ENCODE measurements around the gene APEX1. TPM values are rescaled to one million over a fixed set of nuclear protein-coding genes. Genes with fewer than 3 reads are reported as not detected.

Gene APEX1
- total and polyA plus RNA-seq, 9 donors = 60.0 to 205 (median 182) TPM

DNA sequence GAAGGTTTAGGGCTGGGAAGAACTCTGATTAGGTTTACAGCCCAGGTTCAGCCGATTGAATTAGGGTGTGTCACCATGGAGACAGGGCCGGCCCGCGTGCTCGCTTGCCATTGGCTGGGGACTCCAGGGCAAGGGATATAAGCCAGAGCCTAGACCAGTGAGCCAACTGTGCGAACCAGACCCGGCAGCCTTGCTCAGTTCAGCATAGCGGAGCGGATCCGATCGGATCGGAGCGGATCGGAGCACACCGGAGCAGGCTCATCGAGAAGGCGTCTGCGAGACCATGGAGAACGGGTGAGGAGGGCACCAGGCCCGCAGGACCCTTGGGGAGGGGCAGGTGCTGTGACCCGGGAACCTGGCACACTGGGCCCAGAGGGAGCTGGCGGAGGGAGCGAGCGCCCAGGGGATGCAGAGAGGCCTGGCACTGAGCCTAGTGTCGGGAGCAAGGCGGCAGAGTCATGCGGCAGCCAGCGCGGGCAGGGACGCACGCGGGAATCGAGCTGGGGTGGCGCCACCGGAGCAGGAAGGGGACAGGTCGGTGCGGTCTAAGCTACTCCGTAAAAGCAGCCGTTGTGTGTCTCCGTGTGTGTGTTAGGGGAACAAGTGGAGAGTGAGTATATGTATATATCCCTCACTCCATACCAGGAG, 14.3 kb downstream of the APEX1 start, which contains the start of gene PNP:
PNP (plus strand) TSS at position 165 of the 648 bp plus-strand sequence; CDS start at position 284, 119 bp downstream.
- WGBS (ENCODE audit: insufficient coverage) = under 1% methylated on average over 33 of the region's 40 CpGs

DNA sequence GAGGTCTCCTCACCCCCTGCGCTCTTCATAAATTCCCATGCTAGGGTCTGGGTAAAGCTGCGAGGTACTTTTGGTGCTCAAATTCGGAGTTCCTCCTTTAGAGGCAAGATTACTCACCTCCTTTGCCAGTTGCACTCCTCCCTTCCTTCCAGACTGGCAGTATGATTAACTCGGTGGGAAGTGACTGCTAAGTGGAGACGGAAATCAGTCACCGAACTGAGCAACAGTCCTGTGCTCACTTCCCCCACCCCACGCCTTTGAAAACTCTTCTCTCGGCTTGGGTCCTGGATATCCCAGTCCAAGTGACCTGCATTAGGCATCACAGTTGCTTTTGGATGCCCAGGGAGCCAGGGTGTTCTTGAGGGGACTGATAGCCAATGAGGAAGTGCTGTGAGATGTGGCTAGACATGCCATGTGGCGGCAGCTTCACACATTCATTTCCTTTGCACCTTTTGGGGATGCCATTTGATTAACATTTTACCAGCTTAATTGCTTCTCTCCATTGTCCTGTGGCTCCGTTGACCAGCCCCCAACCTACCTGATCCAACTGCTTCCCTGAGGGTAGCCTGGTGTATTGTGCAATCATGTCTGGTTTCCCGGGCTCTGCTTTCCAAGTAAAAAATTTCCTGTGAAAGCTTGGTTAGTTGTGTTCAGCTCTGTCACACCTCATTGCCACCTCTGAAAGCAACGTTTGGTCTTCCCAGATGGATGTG, 15.0 kb downstream of the APEX1 start:
- Histone ChIP-seq H3K27ac (ENCODE audit: low read length) (peak overlapping the region; percentile 76), H3K4me3 (ENCODE audit: low read length) (peak overlapping the region; percentile 50), H3K9me3 (replicated peaks; ENCODE audit: control insufficient read depth, low read depth, low read length) (no peaks in the 10 kb centered on the region), H3K4me1 (ENCODE audit: control insufficient read depth, insufficient read depth, low read length) (peaks cover 17% of the 10 kb centered on the region), H3K36me3 (ENCODE audit: control insufficient read depth, insufficient read depth, low read length) (peaks cover 2% of the 10 kb centered on the region), H3K27me3 (ENCODE audit: control insufficient read depth, insufficient read depth, low read length) (peaks cover 12% of the 10 kb centered on the region)
- peak; percentile 35 for DNase-seq
- WGBS (ENCODE audit: insufficient coverage) = 0% methylated on average over 2 of the region's 12 CpGs

More for the DNA sequence above, 14.3 kb downstream of the APEX1 start, which contains the start of gene PNP:
- peak within 1 kb of the TSS; percentile 76 for H3K27ac ChIP-seq (ENCODE audit: low read length)
- peaks cover 12% of the 10 kb centered on the region for H3K27me3 ChIP-seq (ENCODE audit: control insufficient read depth, insufficient read depth, low read length)
- peaks cover 17% of the 10 kb centered on the region for H3K4me1 ChIP-seq (ENCODE audit: control insufficient read depth, insufficient read depth, low read length)
- peak within 1 kb of the TSS; percentile 50 for H3K4me3 ChIP-seq (ENCODE audit: low read length)
- H3K36me3 ChIP-seq (ENCODE audit: control insufficient read depth, insufficient read depth, low read length) = peaks cover 2% of the 10 kb centered on the region
- peak; percentile 77 for DNase-seq
- no peaks in the 10 kb centered on the region for H3K9me3 ChIP-seq (replicated peaks; ENCODE audit: control insufficient read depth, low read depth, low read length)

DNA sequence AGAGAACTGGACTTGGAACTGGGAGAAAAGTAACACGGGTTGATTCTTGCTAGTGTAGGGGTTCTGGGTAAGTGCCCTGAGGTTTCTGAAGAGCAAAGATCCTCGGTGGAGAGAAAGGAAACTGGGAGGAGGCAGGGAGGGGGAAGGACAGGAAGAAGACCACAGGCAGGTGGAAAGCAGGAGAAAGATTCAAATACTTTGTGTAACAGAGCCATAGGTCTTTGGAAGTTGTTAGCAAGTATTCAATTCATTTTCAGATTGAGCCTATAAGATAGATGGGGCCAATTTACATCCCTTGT, 15.5 kb downstream of the APEX1 start:
- peaks cover 17% of the 10 kb centered on the region for H3K4me1 ChIP-seq (ENCODE audit: control insufficient read depth, insufficient read depth, low read length)
- H3K9me3 ChIP-seq (replicated peaks; ENCODE audit: control insufficient read depth, low read depth, low read length) = no peaks in the 10 kb centered on the region
- no peak for DNase-seq
- WGBS (ENCODE audit: insufficient coverage) = 0% methylated on average over 2 of the region's 2 CpGs
- H3K4me3 ChIP-seq (ENCODE audit: low read length) = no peak overlapping the region
- H3K36me3 ChIP-seq (ENCODE audit: control insufficient read depth, insufficient read depth, low read length) = peaks cover 2% of the 10 kb centered on the region
- no peak overlapping the region for H3K27ac ChIP-seq (ENCODE audit: low read length)
- peaks cover 12% of the 10 kb centered on the region for H3K27me3 ChIP-seq (ENCODE audit: control insufficient read depth, insufficient read depth, low read length)

DNA sequence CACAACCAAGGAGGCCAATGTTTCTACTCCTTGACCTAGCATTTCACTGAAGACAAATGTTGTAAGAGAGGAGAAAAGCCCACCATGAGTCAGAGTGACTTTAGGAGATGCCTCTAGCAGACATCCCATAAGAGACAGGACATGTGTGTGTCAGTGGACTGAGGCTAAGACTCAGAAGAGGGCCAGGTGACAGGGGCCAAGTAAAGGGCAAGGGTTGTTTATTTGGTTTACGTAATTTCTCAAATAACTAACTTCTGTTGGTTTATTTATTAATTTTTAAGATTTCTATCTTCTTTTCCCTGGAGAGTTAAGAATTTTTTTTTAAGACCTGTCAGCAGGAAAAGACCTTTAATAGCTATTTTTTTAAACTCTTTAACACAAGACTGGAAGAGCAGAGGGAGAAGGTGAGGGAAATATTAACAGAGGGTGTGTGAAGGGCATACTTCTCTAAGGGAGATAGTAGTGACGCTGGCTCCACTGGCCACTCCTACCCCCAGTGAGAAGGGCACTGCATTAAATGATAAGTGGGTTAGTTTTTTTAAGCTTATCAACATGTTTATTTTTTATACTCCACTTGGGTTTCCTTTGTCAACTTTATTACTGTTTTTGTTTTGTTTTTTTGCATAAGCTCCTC, 17.6 kb downstream of the APEX1 start:
- peaks cover 21% of the 10 kb centered on the region for H3K4me1 ChIP-seq (ENCODE audit: control insufficient read depth, insufficient read depth, low read length)
- WGBS (ENCODE audit: insufficient coverage) = no CpG with 5 or more reads among the region's 2 CpGs
- H3K36me3 ChIP-seq (ENCODE audit: control insufficient read depth, insufficient read depth, low read length) = peaks cover 9% of the 10 kb centered on the region

DNA sequence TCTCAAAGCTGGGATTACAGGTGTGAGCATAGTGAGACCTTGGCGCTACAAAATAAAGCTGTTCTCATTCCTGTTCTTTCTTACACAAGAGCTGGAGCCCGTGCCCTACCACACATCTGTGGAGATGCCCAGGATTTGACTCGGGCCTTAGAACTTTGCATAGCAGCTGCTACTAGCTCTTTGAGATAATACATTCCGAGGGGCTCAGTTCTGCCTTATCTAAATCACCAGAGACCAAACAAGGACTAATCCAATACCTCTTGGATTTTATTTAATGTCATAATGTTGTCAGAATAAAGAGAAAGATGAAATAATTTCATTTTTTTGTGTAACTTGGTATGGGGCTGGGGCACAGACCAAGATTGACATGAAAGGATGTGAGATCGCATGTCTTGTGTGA, 21.8 kb downstream of the APEX1 start:
- 97% methylated on average over 2 of the region's 5 CpGs for WGBS (ENCODE audit: insufficient coverage)
- Histone ChIP-seq H3K9me3 (replicated peaks; ENCODE audit: control insufficient read depth, low read depth, low read length) (no peaks in the 10 kb centered on the region), H3K27me3 (ENCODE audit: control insufficient read depth, insufficient read depth, low read length) (no peaks in the 10 kb centered on the region), H3K4me1 (ENCODE audit: control insufficient read depth, insufficient read depth, low read length) (peaks cover 3% of the 10 kb centered on the region), H3K4me3 (ENCODE audit: low read length) (no peak overlapping the region), H3K27ac (ENCODE audit: low read length) (no peak overlapping the region), H3K36me3 (ENCODE audit: control insufficient read depth, insufficient read depth, low read length) (peaks cover 9% of the 10 kb centered on the region)
- no peak for DNase-seq

More for the DNA sequence above, 17.6 kb downstream of the APEX1 start:
- no peak overlapping the region for H3K4me3 ChIP-seq (ENCODE audit: low read length)
- no peak overlapping the region for H3K27ac ChIP-seq (ENCODE audit: low read length)
- DNase-seq = no peak
- H3K9me3 ChIP-seq (replicated peaks; ENCODE audit: control insufficient read depth, low read depth, low read length) = no peaks in the 10 kb centered on the region
- H3K27me3 ChIP-seq (ENCODE audit: control insufficient read depth, insufficient read depth, low read length) = peaks cover 9% of the 10 kb centered on the region

DNA sequence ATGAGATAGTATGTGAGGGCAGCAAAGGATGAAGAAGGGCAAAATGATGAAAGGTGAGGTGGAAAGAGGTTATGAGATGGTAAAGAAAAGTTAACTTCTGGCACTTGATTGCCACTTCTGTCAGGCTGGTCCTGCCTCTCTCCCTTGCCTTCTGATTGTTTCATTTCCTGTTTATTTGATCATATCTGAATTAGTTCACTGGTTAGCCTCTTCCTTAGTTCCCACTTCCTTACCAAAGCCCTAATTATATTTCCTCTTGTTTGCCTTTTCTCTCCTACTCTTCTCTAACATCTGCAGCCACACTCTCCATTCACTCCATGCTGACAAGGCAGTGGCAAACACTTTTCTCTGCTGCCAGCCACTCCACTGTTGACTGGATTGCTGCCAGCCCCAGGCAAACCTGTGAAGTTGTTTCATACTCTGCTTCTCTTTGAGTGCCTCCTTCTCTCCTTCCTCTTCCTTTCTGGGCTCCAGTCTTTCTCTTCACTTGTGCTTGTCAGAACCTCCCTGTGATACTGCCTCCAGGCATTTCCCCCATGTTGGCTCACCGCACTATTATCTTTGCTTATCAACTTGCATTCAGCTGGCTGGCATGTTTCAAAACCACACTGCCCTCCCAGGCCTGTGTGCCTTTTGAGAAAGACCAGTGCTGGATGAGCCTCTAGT, 22.3 kb downstream of the APEX1 start:
- DNase-seq = peak; percentile 17
- 83% methylated on average over 1 of the region's 1 CpG for WGBS (ENCODE audit: insufficient coverage)
- H3K4me1 ChIP-seq (ENCODE audit: control insufficient read depth, insufficient read depth, low read length) = peaks cover 3% of the 10 kb centered on the region
- H3K27me3 ChIP-seq (ENCODE audit: control insufficient read depth, insufficient read depth, low read length) = no peaks in the 10 kb centered on the region
- H3K27ac ChIP-seq (ENCODE audit: low read length) = no peak overlapping the region
- H3K36me3 ChIP-seq (ENCODE audit: control insufficient read depth, insufficient read depth, low read length) = peaks cover 9% of the 10 kb centered on the region
- no peak overlapping the region for H3K4me3 ChIP-seq (ENCODE audit: low read length)
- H3K9me3 ChIP-seq (replicated peaks; ENCODE audit: control insufficient read depth, low read depth, low read length) = no peaks in the 10 kb centered on the region

DNA sequence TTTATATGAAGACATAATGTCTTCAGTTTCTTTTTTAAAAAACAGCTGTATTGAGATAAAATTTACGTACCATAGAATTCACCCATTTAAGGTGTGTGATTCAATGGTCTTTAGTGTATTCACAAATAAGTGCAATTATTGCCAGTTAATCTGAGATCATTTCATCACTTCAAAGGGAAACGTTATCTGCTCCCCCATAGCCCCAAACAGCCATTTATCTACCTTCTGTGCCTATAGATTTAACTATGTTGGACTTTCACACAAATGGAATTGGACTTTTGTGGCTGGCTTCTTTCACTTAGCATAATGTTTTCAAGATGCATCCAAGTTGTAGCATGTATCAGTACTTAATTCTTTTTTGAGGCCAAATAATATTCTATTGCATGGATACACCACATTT, 23.9 kb downstream of the APEX1 start:
- H3K4me1 ChIP-seq (ENCODE audit: control insufficient read depth, insufficient read depth, low read length) = peaks cover 3% of the 10 kb centered on the region
- H3K36me3 ChIP-seq (ENCODE audit: control insufficient read depth, insufficient read depth, low read length) = peaks cover 9% of the 10 kb centered on the region
- no peaks in the 10 kb centered on the region for H3K27me3 ChIP-seq (ENCODE audit: control insufficient read depth, insufficient read depth, low read length)
- H3K27ac ChIP-seq (ENCODE audit: low read length) = no peak overlapping the region
- no CpG with 5 or more reads among the region's 2 CpGs for WGBS (ENCODE audit: insufficient coverage)
- H3K4me3 ChIP-seq (ENCODE audit: low read length) = no peak overlapping the region
- H3K9me3 ChIP-seq (replicated peaks; ENCODE audit: control insufficient read depth, low read depth, low read length) = no peaks in the 10 kb centered on the region
- no peak for DNase-seq

DNA sequence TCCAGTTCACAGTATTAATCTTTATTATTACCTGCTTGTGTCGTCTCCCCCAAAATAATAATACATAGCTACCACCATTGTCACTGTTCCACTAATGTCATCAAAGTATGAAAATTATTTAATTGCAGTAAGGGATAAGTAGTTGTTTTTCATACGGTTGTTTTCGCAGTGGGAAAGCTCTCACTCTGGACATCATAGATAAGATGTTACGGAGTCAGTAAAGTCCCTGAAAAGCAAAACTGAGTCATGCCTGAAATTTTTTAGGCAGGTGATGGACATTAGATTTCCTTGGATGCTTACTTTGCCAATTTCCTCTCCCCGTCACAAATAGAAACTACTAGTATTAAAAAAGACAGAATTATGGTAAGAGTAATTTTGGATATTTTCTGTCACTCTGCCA, 27.4 kb downstream of the APEX1 start:
- no CpG with 5 or more reads among the region's 5 CpGs for WGBS (ENCODE audit: insufficient coverage)

DNA sequence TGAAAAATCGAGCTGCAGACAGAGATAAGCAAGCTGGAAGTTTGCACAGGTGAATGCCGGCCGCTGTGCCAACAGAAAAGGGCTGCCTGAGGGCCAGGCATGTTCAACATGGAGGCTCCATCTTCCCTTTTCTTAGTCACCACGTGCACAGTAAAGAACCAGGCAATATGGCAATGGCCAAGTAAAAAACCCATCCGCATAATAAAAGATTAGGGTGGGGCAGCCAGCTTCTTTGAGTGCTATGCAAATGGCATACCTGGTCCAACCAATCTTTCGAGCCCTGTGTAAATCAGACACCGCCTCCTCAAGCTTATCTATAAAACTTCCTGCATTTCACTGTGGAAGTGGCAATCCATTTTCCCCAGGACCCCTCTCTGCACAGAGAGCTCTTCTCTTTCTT, 30.9 kb downstream of the APEX1 start:
- Histone ChIP-seq H3K36me3 (ENCODE audit: control insufficient read depth, insufficient read depth, low read length) (no peaks in the 10 kb centered on the region), H3K27ac (ENCODE audit: low read length) (no peak overlapping the region), H3K4me3 (ENCODE audit: low read length) (no peak overlapping the region), H3K9me3 (replicated peaks; ENCODE audit: control insufficient read depth, low read depth, low read length) (no peaks in the 10 kb centered on the region), H3K27me3 (ENCODE audit: control insufficient read depth, insufficient read depth, low read length) (no peaks in the 10 kb centered on the region), H3K4me1 (ENCODE audit: control insufficient read depth, insufficient read depth, low read length) (no peaks in the 10 kb centered on the region)
- no peak for DNase-seq
- WGBS (ENCODE audit: insufficient coverage) = 80% methylated on average over 4 of the region's 7 CpGs

More for the DNA sequence above, 27.4 kb downstream of the APEX1 start:
- Histone ChIP-seq H3K9me3 (replicated peaks; ENCODE audit: control insufficient read depth, low read depth, low read length) (no peaks in the 10 kb centered on the region), H3K27ac (ENCODE audit: low read length) (no peak overlapping the region), H3K36me3 (ENCODE audit: control insufficient read depth, insufficient read depth, low read length) (no peaks in the 10 kb centered on the region), H3K4me3 (ENCODE audit: low read length) (no peak overlapping the region), H3K27me3 (ENCODE audit: control insufficient read depth, insufficient read depth, low read length) (no peaks in the 10 kb centered on the region), H3K4me1 (ENCODE audit: control insufficient read depth, insufficient read depth, low read length) (peaks cover 2% of the 10 kb centered on the region)
- DNase-seq = no peak

All from muscle of leg (tissue), 11 donors.